Activated naive CD8-positive, alpha-beta T cell treated with anti-CD3 and anti-CD28 coated beads, Interleukin-2, amount 50 U/mL, for 16 hours (primary cell): ENCODE results near the gene OBSCN.
"Not testable (repeated sequence)": the region's sequence is repeated elsewhere in the genome, so short reads cannot be mapped to it uniquely, and the experiment has no call there.

Experiments used
- DNase-seq: peaks from one replicate; pipeline ENCODE4 v3.0.0-alpha.2; 2020; ENCODE audit warnings: low read depth, low spot score

OBSCN gene

DNA sequence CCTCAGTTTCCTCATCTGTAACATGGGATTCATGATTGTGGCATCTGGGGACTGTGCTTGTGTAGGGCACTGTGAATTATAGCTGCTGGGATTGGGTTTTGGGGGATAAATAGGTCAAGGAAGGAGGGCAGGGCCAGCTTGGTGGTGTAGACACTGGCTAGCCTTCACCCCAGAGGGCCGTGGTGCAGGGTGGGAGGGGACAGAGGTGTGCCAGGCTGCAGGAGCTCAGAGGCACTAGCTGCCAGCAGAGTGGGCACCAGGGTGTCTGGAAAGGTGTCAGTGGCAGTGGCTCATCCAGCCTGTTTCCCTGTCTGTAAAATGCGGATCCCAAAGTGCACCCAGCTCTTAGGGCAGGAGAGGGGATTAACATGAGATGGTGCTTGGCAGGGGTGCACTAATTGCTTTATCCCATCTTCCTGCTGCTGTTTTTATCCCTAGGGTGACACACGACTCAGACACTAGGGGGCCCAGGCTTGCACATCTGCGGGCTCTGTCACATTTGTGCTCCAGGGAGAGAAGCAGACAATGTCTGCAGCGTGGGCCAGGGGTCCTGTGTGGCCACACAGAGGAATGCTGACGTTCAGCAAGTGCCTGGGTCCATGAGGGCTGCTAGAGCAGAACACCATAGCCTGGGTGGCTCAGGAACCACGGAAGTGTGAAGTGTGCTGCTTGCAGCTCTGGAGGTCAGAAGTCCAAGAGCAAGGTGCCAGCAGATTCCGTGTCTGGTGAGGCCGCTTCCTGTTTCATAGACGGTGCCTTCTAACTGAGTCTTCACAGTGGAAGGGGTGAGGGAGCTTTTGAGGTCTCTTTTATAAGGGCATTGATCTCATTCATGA lies 19.3 kb downstream of the OBSCN start:
- no peak for DNase-seq

- DNase-seq: not testable (repeated sequence)
Measured at GRCh38 chr1:228228147-228228546, 20.3 kb downstream of the OBSCN start.

GRCh38 chr1:228228601-228229074 lies 20.8 kb downstream of the OBSCN start:
- DNase-seq: no peak

GRCh38 chr1:228231189-228231588 lies 23.3 kb downstream of the OBSCN start:
- DNase-seq: no peak

DNA sequence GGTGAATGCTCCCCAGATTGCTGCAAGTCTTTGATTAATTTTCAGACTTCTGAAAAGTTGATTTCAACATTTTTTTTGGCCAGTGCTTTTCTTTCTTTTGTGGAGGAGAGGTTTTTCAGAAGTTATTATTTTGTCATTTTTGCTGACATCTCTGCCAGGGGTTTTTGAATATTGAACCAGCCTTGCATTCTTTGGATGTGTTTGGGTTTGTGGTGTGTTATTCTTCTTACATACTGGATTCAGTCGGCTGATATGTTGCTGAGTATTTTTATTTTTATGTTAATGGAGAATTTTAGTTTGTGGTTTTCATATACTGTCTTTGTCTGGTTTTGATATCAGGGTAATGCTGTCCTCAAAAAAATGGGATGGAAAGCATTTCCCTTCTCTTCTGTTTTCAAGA lies 25.3 kb downstream of the OBSCN start:
- no peak for DNase-seq

DNA sequence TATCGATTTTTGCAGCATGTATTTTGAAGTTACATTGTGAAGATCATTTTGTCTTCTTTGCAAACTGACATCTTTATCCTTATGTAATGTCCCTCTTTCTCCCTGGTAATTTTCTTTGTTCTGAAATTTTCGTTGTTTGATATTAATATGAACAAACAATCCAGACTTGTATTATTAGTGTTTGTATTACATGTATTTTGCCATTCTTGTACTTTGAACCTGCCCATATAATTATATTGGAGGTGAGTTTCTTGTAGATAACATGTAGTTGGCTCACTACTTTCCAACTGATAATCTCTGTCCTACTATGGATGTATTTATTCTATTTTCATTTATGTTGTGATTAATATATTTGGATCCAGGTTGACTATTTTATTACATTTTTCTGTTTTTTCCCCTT lies 27.1 kb downstream of the OBSCN start:
- no peak for DNase-seq

GRCh38 chr1:228236744-228237143 lies 28.9 kb downstream of the OBSCN start:
- no peak for DNase-seq

DNA sequence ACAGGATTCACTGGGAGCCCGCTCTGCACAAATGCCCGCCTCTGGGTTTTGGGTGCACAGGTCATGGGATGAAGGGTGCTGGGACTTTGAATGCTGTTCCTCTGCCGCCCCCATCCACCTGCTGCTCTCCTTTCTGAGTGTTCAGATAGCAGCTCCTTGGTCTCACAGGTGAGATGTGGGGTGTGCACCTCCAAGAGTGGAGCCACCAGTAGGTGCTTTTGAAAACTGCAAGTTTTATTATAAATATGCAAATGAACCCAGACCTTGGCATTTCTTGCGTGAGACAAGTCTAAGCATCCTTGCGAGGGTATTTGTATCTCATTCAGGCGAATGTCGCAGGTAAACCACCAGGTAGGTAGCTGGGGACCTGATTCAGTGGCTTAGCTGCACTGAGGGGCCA lies 30.2 kb downstream of the OBSCN start:
- no peak for DNase-seq

DNA sequence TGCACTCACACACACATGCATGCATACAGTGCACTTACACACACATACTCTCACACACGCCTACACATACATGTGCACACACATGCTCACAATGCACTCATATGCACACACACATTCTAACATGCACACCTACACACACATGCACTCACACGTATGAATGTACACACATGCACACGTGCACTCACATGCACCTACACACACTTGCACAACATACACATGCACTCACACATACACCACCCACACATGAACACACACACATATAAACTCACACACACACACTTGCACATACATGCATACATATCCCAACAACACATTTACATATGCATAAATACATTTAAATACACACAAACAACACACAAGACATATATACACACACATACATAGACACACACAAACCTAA lies 30.6 kb downstream of the OBSCN start:
- no peak for DNase-seq

DNA sequence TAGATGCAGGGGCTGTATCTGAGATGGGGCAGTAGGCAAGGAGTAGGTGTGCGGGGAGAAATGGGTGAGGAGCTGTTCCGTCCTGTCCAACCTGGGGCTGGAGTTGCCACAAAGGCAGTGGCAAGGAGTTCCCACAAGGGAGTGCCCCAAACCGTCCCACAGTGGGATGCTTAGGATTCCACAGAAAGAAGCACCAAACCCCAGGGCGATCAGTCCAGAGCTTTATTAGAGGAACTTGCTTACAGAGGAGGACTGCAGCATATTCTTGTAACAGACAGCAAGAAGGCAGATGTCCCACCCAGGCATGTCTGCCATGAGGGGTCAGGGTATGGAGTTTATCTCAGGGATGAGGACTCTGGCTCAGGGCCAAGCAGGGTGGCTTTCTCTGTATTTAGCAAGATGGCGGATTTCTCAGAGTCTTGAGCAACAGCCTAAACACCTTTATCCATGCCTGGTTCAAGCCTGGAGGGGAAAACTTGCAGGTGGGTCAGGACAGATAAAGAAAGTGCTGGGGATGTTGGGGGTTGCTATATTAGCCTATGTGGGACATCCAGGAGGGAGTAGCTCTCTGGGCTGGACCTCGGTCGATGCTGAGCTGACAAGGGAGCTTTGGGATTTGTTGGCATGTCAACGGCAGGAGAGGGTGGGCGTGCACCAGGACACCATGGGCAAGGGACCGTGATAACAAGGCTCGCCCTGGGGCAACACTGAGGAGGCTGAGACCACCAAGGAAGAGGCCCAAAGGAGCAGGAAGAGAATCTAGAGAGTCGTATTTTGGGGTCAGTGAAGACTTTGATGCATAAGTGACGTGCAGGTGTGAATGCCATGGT lies 32.8 kb downstream of the OBSCN start:
- DNase-seq: no peak

DNA sequence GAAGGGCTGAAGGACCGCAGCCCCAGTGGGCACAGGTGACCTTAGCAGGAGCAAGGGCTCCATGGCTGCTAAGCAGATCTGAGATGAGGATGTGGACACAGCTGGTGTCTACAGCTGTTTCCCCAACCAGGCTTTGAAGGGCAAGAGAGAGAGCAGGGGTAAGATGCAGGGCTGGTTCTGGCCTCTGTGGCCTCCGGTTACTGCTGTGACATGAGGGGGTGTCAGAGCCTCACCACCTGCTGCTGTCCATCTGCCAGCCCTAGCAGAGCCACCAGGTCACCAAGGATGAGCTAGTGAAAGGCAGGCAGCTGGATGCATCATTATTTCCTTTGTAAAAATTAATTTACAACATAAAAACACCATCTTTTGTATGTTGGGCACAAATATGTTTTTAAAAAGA lies 33.4 kb downstream of the OBSCN start:
- no peak for DNase-seq

DNA sequence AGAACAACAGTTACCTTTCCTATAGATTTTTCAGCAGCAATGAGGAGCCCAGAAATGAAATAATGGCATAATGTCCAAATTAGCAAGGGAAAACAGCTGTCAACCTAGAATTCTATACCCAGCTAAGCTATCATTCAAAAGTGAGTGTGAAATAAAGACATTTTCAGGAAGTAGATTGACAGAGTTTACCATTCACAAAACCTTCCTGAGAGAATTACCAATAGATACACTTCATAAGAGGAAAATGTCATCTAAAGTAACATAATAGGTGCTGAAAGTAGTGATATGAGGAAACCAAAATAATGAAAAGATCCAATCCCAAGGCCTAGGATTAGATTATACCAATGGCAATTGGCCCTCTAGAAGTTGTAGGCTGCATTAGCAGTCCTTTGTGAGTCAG lies 34.6 kb downstream of the OBSCN start:
- no peak for DNase-seq

DNA sequence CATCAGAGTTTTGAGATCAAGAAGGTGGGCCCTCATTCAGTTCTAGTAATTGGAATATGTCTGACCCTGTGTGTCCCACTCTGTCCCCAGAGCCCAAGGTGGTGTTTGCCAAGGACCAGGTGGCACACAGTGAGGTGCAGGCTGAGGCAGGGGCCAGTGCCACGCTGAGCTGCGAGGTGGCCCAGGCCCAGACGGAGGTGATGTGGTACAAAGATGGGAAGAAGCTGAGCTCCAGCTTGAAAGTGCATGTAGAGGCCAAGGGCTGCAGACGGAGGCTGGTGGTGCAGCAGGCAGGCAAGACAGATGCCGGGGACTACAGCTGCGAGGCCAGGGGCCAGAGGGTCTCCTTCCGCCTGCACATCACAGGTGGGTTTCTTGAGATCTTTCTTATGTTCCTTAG lies 35.2 kb downstream of the OBSCN start:
- DNase-seq: no peak

- not testable (repeated sequence) for DNase-seq
Measured at GRCh38 chr1:228243989-228244388, 36.1 kb downstream of the OBSCN start.

DNA sequence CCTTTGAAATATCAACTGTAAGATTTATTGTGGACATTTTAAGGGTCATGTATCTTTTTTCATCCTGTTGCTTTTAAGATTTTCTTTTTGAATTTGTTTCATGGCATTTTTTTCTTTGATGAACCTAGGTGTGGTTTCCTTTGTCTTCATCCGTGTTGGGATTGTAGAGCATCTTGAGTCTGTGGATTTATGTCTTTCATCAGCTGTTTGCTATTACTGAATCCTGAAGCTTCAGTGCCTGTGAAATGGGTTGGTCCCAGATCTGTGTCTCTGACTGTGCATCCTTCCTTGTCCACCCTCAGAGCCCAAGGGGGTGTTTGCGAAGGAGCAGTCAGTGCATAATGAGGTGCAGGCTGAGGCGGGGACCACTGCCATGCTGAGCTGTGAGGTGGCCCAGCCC lies 37.3 kb downstream of the OBSCN start:
- DNase-seq: no peak

DNA sequence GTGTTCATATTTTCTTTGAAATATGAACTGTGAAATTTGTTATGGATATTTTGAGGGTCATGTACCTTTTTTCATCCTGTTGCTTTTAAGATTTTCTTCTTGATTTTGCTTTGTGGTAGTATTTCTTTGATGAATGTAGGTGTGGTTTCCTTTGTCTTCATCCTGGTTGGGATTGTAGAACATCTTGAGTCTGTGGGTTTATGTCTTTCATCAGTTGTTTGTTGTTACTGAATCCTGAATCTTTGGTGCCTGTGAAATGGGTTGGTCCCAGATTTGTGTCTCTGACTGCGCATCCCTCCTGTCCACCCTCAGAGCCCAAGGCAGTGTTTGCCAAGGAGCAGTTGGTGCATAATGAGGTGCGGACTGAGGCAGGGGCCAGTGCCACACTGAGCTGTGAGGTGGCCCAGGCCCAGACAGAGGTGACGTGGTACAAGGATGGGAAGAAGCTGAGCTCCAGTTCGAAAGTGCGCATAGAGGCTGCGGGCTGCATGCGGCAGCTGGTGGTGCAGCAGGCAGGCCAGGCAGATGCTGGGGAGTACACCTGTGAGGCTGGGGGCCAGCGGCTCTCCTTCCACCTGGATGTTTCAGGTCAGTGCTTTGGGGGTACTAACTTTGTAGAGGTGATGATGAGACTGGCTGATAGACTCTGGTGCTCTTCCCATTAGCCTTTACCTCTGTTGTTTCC lies 38.5 kb downstream of the OBSCN start:
- no peak for DNase-seq

- DNase-seq: no peak
Measured at GRCh38 chr1:228249513-228250305, 41.9 kb downstream of the OBSCN start.

DNA sequence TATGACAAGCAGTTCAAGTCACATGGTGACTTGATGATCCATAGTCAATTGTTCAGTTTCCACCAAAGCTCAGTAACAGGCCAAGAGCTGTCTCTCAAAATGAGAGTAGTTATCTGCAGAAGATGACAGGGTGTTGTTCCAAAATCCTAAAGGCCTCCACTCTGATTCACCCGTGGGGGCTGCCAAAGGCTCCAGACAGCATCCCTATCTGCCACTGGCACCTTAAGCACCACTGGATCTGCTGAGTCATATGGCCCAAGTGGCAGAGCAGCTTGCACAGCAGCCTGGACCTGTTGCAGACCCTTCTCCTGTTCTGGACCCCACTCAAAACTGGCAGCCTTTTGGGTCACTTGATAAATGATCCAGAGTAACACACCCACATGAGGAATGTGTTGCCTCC lies 44.6 kb downstream of the OBSCN start:
- not testable (repeated sequence) for DNase-seq

DNA sequence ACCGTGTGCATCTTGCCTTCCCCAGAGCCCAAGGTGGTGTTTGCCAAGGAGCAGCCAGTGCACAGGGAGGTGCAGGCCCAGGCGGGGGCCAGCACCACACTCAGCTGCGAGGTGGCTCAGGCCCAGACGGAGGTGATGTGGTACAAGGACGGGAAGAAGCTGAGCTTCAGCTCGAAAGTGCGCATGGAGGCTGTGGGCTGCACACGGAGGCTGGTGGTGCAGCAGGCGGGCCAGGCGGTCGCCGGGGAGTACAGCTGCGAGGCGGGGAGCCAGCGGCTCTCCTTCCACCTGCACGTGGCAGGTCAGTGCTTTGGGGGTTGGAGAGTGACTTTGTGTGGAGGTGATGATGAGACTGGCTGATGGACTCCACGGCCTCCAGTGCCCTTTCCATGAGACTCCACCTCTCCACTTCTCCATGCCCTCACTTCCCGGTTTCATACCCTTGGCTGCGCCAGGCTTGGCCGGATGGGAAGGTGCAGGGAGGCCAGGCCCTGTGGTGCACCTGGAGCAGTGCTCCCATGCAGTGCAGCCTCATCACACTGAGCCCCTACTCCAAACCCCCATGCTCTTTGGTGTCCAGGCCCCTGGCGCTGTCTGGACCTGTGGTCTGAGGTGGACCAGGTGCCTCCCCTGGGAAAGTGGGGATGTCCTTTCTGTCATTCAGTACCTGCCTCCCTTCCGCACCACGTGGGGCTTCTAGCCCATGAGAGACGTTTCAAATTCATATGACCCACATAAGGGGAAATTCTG lies 49.0 kb downstream of the OBSCN start:
- no peak for DNase-seq

- no peak for DNase-seq
Measured at GRCh38 chr1:228258486-228258885, 50.6 kb downstream of the OBSCN start.
